LNCAP (cell line): ENCODE results near the gene GPC5.

Source experiments
- TF ChIP-seq, protein P1 (sequence below): fragments of 450-650 bp; IDR thresholded peaks from 2 replicates; pipeline ENCODE4 v1.5.1; 2017; ENCODE audit warnings: mild to moderate bottlenecking

Gene GPC5

GRCh38 chr13:91698308-91698707 lies 299.9 kb downstream of the GPC5 start:
- TF ChIP-seq, protein P1, sequence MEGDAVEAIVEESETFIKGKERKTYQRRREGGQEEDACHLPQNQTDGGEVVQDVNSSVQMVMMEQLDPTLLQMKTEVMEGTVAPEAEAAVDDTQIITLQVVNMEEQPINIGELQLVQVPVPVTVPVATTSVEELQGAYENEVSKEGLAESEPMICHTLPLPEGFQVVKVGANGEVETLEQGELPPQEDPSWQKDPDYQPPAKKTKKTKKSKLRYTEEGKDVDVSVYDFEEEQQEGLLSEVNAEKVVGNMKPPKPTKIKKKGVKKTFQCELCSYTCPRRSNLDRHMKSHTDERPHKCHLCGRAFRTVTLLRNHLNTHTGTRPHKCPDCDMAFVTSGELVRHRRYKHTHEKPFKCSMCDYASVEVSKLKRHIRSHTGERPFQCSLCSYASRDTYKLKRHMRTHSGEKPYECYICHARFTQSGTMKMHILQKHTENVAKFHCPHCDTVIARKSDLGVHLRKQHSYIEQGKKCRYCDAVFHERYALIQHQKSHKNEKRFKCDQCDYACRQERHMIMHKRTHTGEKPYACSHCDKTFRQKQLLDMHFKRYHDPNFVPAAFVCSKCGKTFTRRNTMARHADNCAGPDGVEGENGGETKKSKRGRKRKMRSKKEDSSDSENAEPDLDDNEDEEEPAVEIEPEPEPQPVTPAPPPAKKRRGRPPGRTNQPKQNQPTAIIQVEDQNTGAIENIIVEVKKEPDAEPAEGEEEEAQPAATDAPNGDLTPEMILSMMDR, result no peak

GRCh38 chr13:91698767-91699166 lies 300.3 kb downstream of the GPC5 start:
- TF ChIP-seq, protein P1, result no peak

DNA sequence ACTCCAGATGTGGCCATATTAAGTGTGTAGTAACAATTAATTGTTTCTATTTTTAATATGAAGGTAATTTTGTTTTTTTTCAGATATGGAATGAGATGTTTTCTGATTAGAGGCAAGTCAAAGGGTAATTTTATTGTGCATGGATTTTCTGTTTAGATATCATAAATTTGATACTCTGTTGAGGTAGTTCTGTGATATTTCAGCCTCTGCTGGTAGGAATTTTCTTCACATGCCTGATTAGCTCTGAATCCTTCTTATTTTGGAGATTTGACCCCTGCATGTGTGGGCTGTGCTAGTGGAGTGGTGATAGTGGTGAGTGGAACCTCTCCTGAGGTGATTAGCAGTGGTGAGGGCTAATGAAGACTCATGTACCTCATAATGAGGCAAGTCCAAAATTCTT lies 301.4 kb downstream of the GPC5 start:
- TF ChIP-seq, protein P1, result no peak

DNA sequence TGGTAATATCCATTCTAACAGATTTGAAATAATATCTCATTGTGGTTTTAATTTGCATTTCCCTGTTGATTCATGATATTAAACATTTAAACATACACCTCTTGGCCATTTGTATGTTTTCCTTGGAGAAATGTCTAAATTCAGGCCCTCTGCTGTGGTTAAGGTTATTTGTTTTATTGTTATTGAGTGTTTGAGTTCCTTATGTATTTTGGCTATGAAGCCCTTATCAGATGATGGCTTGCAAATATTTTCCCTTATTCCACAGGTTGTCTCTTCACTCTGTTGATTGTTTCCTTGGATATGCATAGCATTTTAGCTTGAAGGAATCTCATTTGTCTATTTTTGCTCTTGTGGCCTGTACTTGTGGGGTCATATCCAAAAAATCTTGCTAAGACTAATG lies 303.6 kb downstream of the GPC5 start:
- TF ChIP-seq, protein P1, result no peak

GRCh38 chr13:91702411-91702810 lies 304.0 kb downstream of the GPC5 start:
- TF ChIP-seq, protein P1, result no peak

DNA sequence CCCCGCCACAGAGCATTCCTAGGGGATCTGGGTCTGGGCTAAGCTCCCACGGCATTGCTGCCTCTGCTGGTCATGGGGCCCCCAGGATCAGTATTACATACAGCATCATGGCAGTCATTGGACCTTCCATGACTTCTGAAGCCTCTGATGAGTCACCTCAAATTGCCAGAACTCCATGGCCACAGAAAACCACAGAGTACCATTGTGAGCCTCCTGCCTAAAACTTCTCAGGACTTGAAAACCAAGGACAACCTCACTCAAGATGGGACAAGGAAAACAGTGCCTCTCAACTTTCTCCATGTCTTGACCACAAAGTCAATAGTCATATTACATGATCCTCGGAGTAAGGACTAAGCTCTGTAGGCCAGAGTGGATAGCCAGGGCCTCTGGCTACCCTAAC lies 306.0 kb downstream of the GPC5 start:
- TF ChIP-seq, protein P1, result no peak

- TF ChIP-seq, protein P1, result no peak
Observed at GRCh38 chr13:91708558-91708957, 310.1 kb downstream of the GPC5 start.

DNA sequence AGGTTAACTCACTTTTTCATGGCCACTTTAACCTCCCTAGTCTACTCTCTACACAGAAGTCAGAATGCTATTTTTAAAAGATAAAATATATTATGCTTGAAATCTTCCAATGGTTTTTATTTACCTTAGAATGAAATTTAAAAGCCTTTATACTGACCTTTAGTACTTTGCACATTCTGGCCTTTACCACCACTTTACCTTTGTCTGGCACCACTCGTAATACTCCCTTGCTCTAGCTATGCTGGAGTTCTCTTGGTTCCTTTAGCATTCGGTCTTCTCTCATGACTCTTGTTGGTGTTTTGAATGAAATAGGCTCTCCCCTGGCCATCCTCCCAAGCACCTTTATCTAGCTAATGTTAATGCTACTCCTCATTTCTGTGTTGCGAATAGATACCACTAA lies 310.8 kb downstream of the GPC5 start:
- TF ChIP-seq, protein P1, result no peak
